SH-SY5Y (cell line): ENCODE results near the gene FANCC.

ENCODE experiments used
- GATA2 ChIP-seq: IDR thresholded peaks from 2 replicates; pipeline ENCODE4 v1.6.1; 2011; ENCODE audit warnings: mild to moderate bottlenecking, low read depth, low read length
- GATA3 ChIP-seq: IDR thresholded peaks from 2 replicates; pipeline ENCODE4 v1.6.1; 2011; ENCODE audit warnings: low read depth, mild to moderate bottlenecking, low read length, moderate library complexity

The FANCC gene

GRCh38 chr9:95111716-95112115 is 205.8 kb downstream of the FANCC start:
- TF ChIP-seq GATA3 = no peak
- no peak for TF ChIP-seq GATA2

DNA sequence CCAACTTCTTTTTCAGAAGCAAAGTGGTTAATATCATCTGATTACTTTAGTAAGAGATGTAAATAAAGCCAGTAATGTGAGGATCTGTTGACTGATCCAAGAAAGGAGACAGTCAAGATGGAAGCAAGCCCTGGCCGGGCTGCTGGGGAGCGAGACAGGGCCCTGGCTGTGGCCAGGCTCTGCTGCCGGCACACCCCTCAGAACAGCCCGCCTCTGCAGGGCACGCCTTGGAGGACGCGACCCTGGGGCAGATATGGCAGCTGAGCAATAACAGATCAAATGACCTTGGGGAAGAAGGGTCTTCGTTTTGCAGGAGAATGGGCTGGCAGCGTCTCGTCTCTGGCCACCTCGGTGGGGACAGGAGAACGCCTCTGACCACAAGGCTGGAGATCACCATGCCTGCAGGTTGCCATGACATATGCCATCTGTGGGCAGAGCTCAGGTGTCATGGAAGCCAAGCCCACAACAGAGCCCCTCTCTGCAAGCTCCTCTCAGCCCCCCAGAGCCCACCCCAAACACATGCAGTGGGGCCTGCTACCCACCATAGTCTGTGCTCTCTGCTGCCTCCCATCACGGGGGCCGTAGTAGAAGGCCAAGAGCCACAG is 206.5 kb downstream of the FANCC start:
- no peak for TF ChIP-seq GATA3

- TF ChIP-seq GATA2 = no peak
- no peak for TF ChIP-seq GATA3
Observed at GRCh38 chr9:95109456-95109855, 208.1 kb downstream of the FANCC start.

DNA sequence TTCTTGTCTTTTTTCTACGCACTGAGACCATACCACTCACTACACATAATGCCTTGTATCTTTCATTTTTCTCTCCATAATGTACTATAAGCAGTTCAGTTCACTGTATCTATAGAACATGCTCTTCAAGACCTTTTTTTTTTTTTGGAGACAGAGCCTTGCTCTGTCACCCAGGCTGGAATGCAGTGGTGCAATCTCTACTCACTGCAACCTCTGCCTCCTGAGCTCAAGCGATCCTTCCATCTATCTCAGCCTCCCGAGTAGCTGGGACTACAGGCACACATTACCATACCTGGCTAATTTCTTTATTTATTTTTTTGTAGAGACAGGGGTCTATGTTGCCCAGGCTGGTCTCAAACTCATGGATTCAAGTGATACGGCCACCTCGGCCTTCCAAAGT is 208.7 kb downstream of the FANCC start:
- TF ChIP-seq GATA3 (no peak), GATA2 (no peak)

- TF ChIP-seq GATA3 = no peak
- no peak for TF ChIP-seq GATA2
Observed at GRCh38 chr9:95107976-95108375, 209.5 kb downstream of the FANCC start.

GRCh38 chr9:95107001-95107749 is 210.3 kb downstream of the FANCC start:
- no peak for TF ChIP-seq GATA2
- no peak for TF ChIP-seq GATA3

DNA sequence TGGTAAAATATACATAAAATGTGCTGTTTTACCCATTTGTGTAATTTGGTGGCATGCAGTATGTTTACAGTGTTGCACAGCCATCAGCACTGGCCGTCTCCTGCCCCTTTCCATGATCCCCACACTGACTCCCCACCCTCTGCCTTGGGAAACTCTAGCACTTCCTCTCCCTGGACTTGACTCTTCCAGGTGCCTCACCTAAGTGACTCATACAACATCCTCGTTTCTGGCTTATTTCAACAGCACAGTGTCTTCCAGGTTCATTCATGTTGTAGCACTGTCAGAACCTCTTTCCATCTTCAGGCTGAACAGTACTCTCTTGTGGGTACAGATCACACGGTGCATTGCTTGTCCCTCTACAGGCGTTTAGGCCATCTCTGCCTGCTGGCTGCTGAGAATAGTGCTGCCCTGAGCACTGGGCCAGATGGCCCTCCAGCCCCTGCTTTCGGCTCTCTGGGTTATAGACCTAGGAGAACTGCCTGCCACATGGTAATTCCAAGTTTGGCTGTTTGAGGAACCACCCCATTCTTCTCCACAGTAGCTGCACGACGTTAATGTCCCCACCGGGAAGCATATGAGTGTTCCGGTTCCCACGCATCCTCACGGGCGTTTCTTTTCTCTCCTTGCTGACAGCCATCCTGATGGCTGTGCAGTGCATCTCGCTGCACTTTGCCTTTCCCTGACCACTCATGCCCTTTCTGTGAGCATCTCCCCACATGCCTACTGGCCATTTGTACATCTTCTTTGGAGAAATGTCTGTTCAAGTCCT is 211.8 kb downstream of the FANCC start:
- TF ChIP-seq GATA2 (no peak), GATA3 (no peak)

DNA sequence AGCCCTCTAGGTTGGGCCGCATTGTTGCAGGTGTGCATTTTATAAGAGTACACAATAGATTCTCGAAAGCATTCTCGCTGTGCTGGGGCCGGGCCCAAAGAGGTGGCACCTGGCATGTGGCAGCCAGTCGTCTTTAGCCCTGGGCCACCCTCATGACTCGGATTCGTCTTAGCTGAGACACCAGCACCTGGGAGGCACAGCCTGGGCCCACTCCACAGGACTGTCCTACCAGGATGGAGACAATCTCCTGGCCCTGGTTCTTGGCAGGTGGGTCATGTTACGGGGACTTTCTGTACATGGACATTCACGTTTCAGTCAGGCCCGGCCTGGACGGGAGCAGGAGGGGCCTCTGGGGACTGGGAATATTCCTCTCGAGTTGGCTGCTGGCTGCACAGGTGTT is 212.5 kb downstream of the FANCC start:
- no peak for TF ChIP-seq GATA3
- no peak for TF ChIP-seq GATA2

GRCh38 chr9:95104581-95104960 is 212.9 kb downstream of the FANCC start:
- TF ChIP-seq GATA3 (no peak), GATA2 (no peak)

- no peak for TF ChIP-seq GATA3
- no peak for TF ChIP-seq GATA2
Observed at GRCh38 chr9:95103871-95104580, 213.5 kb downstream of the FANCC start.

DNA sequence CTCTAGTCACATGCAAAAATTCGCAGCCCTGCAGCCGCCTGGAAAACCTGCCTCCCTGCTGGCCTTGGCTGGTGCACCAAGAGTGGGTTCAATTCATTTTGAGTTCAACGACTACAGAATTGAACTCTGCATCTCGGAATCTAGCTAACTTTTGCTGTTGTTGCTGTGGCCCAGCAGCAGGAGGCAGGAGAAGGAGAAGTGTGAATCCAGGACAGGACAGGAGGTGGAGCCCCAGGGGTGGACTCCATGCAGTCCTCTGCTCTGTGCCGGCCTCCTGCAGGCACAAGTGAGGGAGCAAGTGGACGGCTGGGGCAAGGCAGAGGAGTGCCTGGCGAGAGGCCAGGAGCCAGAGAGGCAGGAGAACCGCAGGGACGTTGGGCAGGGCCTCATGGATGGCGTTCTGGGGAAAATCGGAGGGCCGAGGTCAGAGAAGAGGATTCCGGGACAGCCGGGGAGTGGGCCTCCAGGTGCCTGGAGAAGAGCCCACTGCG is 214.2 kb downstream of the FANCC start:
- TF ChIP-seq GATA2 (no peak), GATA3 (no peak)

- TF ChIP-seq GATA3 (no peak), GATA2 (no peak)
Observed at GRCh38 chr9:95102572-95102971, 214.9 kb downstream of the FANCC start.

DNA sequence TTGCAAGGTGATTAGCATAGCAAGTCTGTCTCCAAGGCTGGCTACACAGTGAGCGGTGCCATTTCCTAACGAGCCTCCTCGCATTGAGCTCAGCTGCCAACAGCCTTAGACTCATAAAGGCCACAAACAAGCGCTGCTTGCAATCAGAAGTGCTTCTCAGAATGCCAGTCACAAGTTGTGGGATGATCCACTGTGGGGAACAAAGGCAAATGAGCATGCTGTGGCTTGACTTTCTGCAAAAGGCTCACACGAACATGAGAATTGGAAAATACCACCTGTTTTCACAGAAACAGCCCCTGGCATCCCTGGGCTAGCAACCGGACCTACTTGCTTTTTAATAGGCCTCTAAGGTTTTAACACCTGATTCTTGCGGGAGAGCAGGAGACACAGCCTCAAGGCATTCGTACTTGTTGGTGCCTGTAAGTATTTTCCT is 215.5 kb downstream of the FANCC start:
- TF ChIP-seq GATA2 (no peak), GATA3 (no peak)

- TF ChIP-seq GATA3 = no peak
Observed at GRCh38 chr9:95101326-95101725, 216.2 kb downstream of the FANCC start.

DNA sequence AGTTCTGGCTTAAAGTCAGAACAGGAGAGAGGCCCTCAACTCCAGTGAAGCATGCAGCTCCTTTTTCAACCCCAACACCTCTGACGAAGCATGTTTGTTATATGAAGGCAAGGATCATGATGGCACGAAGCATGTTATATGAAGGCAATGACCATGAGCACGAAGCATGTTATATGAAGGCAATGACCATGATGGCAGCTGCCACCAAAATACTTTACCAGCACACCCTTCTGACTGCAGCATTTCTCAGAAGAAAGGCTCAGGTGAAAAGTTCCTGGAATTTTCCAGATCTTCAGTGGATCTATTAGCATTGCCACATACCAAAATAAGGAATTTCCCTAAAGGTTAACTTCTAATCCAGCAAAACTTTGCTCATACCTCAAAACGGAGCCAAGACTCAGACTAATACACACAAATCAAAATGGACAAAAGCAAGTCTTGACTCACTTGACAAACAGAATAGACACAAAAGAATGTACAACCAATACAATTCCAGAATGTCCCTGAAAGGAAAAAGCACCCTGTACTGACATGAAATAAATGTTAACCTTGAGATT is 217.4 kb downstream of the FANCC start:
- no peak for TF ChIP-seq GATA2
- TF ChIP-seq GATA3 = no peak
